Measurements from ENCODE around the gene CACNG3.
"Not testable (repeated sequence)": the region's sequence is repeated elsewhere in the genome, so short reads cannot be mapped to it uniquely, and the experiment has no call there.

Gene CACNG3

GRCh38 chr16:24218299-24218698, 37.8 kb upstream of the CACNG3 start:
- H3K4me3 ChIP-seq (ENCODE audit: low read depth, low read length) = no peak overlapping the region
- TF ChIP-seq, protein P1, sequence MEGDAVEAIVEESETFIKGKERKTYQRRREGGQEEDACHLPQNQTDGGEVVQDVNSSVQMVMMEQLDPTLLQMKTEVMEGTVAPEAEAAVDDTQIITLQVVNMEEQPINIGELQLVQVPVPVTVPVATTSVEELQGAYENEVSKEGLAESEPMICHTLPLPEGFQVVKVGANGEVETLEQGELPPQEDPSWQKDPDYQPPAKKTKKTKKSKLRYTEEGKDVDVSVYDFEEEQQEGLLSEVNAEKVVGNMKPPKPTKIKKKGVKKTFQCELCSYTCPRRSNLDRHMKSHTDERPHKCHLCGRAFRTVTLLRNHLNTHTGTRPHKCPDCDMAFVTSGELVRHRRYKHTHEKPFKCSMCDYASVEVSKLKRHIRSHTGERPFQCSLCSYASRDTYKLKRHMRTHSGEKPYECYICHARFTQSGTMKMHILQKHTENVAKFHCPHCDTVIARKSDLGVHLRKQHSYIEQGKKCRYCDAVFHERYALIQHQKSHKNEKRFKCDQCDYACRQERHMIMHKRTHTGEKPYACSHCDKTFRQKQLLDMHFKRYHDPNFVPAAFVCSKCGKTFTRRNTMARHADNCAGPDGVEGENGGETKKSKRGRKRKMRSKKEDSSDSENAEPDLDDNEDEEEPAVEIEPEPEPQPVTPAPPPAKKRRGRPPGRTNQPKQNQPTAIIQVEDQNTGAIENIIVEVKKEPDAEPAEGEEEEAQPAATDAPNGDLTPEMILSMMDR (IDR thresholded peaks at IDR 0.05; ENCODE audit: low read depth, low read length) = no peak
- TF ChIP-seq POLR2A (IDR thresholded peaks at IDR 0.05; ENCODE audit: extremely low read depth, insufficient read length) = no peak
- DNase-seq (ENCODE audit: low read depth) = no peak

- DNase-seq (ENCODE audit: low read depth) = no peak
- no peak overlapping the region for H3K4me3 ChIP-seq (ENCODE audit: low read depth, low read length)
- TF ChIP-seq MYC (IDR thresholded peaks at IDR 0.05; ENCODE audit: low read depth, low read length) (no peak), POLR2A (IDR thresholded peaks at IDR 0.05; ENCODE audit: extremely low read depth, insufficient read length) (no peak)
- TF ChIP-seq, protein P1 (IDR thresholded peaks at IDR 0.05; ENCODE audit: low read depth, low read length) = no peak
- TF ChIP-seq, protein P2, sequence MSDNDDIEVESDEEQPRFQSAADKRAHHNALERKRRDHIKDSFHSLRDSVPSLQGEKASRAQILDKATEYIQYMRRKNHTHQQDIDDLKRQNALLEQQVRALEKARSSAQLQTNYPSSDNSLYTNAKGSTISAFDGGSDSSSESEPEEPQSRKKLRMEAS (IDR thresholded peaks at IDR 0.05; ENCODE audit: low read depth, low read length) = no peak
Measured at GRCh38 chr16:24221219-24221618, 34.9 kb upstream of the CACNG3 start.

- no peak for DNase-seq (ENCODE audit: low read depth)
- TF ChIP-seq POLR2A (IDR thresholded peaks at IDR 0.05; ENCODE audit: extremely low read depth, insufficient read length) = no peak
- no peak for TF ChIP-seq MYC (IDR thresholded peaks at IDR 0.05; ENCODE audit: low read depth, low read length)
- TF ChIP-seq, protein P1 (IDR thresholded peaks at IDR 0.05; ENCODE audit: low read depth, low read length) = no peak
- TF ChIP-seq, protein P2 (IDR thresholded peaks at IDR 0.05; ENCODE audit: low read depth, low read length) = no peak
- H3K4me3 ChIP-seq (ENCODE audit: low read depth, low read length) = no peak overlapping the region
Measured at GRCh38 chr16:24228514-24228913, 27.6 kb upstream of the CACNG3 start.

- DNase-seq (ENCODE audit: low read depth) = no peak
- TF ChIP-seq, protein P2 (IDR thresholded peaks at IDR 0.05; ENCODE audit: low read depth, low read length) = no peak
- TF ChIP-seq POLR2A (IDR thresholded peaks at IDR 0.05; ENCODE audit: extremely low read depth, insufficient read length) (no peak), MYC (IDR thresholded peaks at IDR 0.05; ENCODE audit: low read depth, low read length) (no peak)
Measured at GRCh38 chr16:24232936-24233335, 23.2 kb upstream of the CACNG3 start.

GRCh38 chr16:24234737-24235136, 21.4 kb upstream of the CACNG3 start:
- no peak overlapping the region for H3K4me3 ChIP-seq (ENCODE audit: low read depth, low read length)
- TF ChIP-seq MYC (IDR thresholded peaks at IDR 0.05; ENCODE audit: low read depth, low read length) (no peak), POLR2A (IDR thresholded peaks at IDR 0.05; ENCODE audit: extremely low read depth, insufficient read length) (no peak)
- TF ChIP-seq, protein P2 (IDR thresholded peaks at IDR 0.05; ENCODE audit: low read depth, low read length) = no peak
- TF ChIP-seq, protein P1 (IDR thresholded peaks at IDR 0.05; ENCODE audit: low read depth, low read length) = no peak
- peak; percentile 16 for DNase-seq (ENCODE audit: low read depth)

More at GRCh38 chr16:24232936-24233335, 23.2 kb upstream of the CACNG3 start:
- no peak overlapping the region for H3K4me3 ChIP-seq (ENCODE audit: low read depth, low read length)

GRCh38 chr16:24235806-24236205, 20.3 kb upstream of the CACNG3 start:
- no peak overlapping the region for H3K4me3 ChIP-seq (ENCODE audit: low read depth, low read length)
- TF ChIP-seq, protein P1 (IDR thresholded peaks at IDR 0.05; ENCODE audit: low read depth, low read length) = no peak
- TF ChIP-seq POLR2A (IDR thresholded peaks at IDR 0.05; ENCODE audit: extremely low read depth, insufficient read length) (no peak), MYC (IDR thresholded peaks at IDR 0.05; ENCODE audit: low read depth, low read length) (no peak)
- TF ChIP-seq, protein P2 (IDR thresholded peaks at IDR 0.05; ENCODE audit: low read depth, low read length) = no peak
- DNase-seq (ENCODE audit: low read depth) = no peak

DNA sequence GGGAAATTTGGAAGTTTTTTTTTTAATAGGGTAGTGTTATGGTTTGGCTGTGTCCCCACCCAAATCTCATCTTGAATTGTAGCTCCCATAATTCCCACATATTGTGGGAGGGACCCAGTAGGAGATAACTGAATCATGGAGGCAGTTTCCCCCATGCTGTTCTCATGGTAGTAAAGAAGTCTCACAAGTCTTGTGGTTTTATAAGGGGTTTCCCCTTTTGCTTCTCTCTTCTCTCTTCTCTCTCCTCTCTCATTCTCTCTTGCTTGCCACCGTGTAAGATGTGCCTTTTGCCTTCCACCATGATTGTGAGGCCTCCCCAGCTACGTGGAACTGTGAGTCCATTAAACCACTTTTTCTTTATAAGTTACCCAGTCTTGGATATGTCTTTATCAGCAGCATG, 17.3 kb upstream of the CACNG3 start:
- DNase-seq (ENCODE audit: low read depth); H3K4me3 ChIP-seq (ENCODE audit: low read depth, low read length): not testable (repeated sequence)

Measured in NB4 (cell line).